Epidermal melanocyte (primary cell): ENCODE data around the gene KAT2B.

ENCODE experiments used
- DNase-seq: peaks from one replicate; pipeline ENCODE4 v3.0.0; 2011; ENCODE audit warnings: low spot score; ENCODE audit not compliant: insufficient read length

The KAT2B gene

DNA sequence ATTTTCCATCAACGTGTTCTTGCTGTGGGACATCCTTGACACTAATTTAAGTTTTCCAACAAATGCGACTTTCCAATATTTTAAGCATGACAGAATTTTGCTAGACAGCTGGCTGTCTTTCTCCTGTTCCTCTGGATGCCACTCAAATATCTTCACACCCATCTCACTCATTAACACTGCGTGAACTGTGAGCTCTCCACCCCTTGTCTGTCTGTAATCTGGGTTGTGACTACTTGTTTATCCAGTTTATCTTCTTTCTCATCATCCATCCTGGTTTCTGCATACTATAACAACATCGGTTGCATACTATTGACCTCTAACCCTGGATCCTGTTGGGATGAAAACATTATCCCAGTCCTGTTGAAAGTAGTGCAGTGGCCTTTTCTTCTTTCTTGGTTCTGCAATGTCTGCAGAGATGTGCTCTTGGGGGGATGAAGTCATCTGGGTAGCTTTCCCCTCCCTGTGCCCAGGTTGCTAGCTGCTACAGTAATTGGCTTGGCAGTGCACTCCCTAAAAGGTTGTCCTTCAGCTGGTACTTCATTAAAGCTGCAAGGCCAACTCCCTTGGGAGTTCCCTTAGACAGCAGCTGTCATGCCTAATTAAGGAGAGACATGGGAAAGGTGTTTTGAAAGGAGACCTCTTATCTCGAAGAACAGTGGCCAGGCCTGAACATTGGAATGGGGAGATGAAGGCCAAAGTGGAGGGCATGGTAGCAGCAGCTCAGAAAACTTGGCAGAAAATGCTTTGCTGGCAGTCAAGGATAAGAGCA is 24.7 kb downstream of the KAT2B start:
- DNase-seq, result no peak

DNA sequence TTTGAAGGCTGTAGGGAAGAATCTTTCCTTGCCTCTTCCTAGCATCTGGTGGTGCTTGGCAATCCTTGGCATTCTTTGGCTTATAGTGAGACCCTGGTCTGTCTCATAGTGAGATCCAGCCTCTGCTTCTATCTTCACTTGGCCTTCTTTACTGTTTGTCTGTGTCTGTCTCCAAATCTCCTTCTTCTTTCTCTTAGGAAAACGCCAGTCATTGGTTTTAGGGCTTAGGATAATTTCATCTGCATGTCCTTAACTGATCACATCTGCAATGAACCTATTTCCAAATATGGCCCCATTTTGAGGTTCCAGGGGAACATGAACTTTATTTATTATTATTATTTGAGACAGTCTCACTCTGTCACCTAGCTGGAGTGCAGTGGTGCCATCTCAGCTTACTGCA is 25.8 kb downstream of the KAT2B start:
- no peak for DNase-seq

DNA sequence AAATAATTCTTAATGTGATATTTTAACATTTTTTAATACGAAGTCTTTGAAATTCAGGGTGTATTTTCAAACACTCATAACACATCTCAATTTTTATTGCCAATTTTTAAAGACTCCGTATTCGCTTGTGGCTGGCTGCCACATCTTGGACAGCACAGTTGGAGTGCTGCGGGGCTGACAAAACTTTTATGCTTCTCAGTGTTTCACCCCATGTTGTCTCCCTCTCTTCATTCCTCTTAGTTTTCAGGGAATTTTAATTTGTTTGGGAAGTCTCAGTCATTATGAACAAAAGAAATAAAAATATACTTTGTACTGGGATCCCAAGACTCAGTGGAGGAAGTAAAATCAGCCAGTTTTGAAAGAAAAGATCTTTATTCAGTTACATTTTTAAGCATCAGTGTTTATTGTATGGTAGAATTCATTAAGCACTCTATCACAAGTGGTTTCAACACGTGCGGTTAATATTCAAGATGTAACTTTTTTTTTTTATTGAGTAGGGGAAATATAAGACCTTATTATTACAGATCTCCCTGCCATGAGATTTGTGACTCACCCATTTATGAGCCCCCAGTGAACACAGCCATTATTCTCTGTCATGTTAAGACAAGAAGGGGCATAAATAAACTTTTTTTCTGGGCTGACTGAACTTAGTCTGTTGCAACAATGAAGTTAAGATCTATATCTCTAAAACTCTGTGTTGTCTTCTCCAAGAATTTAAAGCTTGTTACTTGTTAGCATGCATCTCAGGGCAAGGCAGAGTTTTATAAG is 26.8 kb downstream of the KAT2B start:
- DNase-seq, result peak; percentile 20

DNA sequence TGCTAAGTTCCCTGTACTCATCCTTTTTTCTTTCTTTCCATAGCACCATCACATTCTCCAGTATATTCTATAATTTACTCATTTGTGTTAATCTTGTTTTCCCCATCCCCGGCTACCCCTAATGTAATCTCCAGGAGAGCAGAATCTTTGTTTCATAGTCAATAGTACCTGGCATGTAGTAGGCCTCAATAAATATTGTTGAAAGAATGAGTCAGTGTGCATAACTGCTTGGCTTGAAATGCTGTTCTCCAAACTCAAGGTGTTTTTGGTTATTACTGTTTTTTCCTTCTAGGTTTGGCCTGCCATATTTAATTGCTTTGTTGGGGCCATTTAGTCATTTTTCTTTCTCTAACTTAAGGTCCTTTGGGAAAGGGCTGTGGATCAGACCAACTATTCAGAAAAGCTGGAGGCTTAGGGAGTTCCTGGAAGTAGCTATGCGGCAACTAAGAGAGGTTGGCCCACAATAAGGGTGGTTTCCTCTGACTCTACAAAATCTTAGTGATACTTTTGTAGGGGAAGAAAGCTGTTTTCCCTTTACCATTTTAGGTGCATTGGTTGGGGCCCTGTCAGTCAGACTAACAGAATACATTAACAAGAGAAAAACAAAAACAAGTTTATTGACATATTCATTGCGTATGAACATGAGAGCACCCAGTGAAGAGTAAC is 28.4 kb downstream of the KAT2B start:
- DNase-seq, result no peak

DNA sequence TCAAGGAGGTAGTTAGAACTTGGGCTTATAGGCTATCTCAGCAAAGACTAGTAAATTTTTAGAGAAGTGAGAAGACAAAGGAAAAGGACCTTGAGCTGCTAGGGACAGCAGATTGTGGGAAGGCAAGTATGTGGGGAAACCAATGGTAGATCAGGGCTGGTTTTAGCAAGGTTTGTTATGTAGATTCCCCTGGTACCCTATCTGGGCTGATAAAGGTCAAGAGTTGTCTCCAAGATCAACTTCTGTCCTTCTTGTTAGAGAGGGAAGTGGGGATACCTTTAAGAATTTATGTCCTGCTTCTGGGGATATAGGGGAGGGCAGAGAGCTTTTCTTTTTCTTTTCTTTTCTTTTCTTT is 28.9 kb downstream of the KAT2B start:
- no peak for DNase-seq

DNA sequence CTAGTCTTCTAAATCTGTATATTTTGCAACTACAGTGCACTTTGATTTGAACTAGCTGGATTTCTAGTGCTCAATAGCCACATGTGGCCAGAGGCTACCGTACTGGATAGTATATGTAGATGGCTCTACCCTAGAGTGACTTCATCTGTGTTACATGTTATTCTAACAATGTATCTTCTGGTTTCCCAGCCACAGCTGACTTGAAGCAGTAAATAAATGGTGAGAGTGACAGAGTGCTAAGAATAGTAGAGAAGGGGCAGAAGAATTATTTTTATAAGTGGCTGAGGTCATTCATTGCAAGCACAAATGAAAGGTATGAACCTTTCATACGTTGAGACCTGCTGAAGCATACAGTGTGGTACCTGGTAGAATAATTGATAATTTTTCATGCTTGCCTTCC is 30.9 kb downstream of the KAT2B start:
- DNase-seq, result no peak

DNA sequence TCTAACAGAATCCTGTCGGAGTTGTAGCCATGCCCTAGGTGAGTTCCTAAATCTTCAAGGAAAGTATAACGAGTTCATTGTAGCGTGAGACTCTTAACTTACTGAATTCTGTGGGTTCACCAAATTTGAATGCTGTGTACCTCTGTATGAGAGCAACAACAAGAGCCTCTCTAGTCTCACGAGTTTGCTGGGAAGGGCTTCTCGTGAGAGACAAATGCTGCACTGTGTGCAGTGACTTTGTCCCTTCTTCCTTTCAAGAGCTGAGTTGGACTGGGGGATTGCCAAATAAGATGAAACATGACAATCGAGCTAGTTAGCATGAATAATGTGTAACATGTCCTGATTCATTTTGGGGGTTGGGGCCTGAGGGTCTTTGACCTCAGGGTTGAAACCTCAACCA is 32.2 kb downstream of the KAT2B start:
- DNase-seq, result no peak

DNA sequence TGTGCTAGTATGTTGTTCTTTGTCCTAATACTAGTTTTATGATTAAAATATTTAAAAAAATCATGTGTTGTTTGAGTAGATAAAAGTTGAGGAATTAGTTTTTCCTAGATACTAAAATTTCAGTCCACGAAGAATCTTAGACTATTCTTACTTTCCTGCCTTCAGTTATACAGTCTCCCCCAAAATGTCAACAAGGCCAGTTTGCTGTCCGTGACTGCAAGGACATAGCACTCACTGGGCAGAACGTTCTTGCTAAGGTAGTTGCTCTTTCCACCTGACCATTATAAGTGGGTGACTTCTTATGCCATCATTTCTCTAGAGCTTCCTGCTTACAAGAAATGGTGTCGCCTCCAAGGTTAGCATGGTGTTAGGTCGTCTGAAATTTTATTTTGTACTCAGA is 32.8 kb downstream of the KAT2B start:
- no peak for DNase-seq

DNA sequence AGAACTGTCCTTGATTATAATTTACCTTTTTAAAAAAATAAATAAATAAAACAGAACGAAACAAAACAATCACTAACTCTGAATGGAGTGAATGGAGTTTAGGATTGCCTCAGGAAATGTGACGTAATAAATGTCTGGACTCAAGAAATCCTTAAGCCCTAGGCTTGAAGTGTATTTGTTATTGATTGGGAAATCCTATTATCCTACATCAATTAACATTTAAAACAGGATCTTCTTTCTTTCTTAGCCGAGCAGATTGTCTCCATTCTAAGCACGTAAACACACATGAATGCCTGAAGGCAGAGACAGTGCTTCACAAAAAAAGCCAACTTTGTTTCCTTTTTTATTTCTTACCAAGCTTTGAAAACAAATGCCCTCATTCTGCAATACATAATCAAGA is 33.4 kb downstream of the KAT2B start:
- DNase-seq, result peak; percentile 26

DNA sequence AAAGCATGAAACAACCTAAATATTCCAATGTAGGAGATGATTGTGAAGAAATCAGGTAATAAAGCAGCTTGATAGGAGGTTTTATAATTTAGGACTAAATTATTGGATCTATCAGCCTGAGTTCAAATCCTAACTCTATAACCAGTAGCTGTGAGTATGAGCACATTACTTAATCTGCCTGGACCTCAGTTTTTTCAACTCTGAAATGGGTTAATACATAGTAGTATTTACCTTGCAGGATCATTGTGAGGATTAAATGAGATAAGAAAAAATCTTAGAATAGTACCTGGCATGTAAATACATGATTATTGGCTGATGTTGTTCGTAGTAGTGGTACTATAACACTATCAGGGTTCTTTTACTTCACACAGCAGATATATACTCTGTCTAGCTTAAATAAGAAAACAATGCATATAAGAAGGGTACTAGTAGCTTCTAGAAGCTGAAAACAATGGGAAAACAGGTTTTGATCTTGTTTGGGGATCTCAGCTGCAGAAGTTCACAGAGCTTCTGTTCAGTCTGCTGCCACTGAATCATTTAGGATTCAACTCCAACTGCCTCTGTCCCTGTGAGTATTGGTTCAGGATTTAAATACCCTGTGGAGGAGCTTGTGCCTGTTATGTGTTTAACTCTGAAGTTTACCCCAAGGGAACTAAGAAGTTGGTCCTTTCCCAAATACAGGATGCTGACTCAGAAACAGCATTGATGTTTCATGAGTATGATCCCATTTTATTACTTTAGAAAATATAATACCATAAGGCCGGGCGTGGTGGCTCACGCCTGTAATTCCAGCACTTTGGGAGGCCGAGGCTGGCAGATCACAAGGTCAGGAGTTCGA is 34.2 kb downstream of the KAT2B start:
- DNase-seq, result no peak

DNA sequence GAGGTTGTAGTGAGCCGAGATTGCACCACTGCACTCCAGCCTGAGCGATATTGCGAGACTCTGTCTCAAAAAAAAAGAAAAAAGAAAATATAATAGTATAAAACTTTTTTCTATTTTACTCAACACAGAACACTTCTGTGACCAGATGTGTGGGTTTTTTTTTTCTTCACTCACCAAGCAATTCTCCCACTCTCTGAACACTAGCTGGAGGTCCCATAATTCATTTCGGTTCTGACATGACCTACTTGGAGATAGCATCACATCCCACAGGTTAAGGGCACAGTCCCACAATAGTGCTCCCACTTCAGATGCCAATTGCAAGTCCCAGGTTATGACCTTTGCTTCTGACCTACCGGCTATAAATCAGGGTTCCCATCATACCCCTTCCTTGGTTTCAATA is 35.0 kb downstream of the KAT2B start:
- DNase-seq, result no peak

DNA sequence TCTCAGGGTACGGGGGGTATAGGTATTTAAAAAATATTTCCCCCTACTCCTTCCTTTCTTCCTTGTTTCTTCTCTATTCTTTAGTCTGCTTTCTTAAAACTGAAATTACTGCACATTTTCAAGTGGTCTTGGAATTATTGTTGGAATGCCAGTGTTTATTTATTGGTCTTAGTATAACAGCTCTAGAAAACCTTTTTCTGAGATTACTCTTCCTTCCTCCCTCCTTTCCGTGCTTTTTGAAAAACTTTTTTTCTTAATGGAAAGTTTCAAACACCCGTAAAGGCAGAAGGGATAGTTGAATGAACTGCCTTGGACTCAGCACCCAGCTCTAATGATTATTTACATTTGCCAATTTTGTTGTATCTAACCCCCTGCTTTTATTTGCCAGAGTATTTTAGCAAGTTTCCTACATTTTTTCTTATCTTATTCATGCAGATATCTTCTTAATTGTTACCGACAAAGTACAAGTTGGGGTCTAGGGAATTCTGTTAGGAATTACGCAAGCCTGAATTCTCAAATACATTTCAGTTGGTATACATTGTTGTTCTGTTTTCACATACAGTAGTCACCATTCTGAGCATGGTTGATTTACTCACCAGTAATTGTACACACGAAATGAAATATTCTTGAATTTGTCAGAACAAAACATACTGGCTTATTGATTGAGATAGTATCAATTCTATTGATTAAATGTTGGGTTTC is 36.2 kb downstream of the KAT2B start:
- no peak for DNase-seq

DNA sequence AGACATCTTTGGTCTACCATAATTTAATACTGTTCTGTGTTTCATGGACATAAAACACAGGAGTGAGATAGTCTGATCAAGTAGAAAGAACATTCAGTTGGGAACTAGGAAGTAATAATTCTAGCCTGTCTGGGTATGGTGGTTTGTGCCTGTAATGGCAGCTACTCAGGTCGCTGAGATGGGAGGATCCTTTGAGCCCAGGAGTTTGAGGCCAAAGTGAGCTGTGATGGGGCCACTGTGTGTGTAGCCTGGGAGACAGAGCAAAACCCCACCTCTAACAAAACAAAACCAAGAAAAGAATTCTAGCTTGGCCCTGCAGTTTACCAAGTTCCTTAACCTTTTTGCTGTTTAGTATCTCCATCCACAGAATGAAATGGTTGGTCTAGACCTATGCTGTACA is 36.8 kb downstream of the KAT2B start:
- no peak for DNase-seq

DNA sequence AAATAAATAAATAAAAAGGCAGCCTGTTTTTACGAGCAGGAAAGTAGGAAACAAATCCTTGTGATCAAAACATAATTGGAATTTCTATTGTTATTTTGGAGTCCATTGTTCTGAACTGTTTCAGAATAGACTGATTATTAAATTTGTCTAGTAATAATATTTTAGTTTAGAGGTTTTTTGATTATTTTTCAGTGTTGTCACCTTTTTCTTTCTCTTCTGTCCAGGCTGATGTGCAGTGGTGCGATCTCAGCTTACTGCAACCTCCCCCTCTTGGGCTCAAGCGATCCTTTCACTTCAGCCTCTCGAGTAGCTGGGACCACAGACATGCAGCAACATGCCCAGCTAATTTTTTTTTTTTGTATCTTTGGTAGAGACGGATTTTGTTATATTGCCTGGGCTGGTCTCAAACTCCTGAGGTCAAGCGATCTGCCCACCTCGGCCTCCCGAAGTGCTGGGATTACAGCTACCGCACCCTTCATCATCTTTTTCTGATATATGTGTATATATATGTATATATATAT is 38.0 kb downstream of the KAT2B start:
- no peak for DNase-seq

DNA sequence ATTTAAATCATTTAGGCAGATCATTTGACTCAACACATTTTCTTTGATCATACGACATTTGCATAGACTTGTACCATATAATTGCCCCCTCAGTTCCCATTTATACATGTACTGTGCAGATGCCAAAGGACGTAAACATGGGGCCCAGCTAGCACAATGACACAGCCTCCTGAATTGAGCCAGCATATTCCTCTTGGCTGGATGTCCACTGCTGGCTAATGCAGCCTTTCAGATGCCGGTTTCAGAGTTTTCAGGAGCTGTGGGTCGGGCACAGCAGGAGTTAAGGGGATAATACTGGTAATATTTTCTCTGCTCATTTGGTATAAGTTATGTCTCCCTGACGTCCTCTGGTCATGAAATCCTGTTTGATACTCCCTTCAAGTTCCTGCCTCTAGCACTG is 39.4 kb downstream of the KAT2B start:
- no peak for DNase-seq

DNA sequence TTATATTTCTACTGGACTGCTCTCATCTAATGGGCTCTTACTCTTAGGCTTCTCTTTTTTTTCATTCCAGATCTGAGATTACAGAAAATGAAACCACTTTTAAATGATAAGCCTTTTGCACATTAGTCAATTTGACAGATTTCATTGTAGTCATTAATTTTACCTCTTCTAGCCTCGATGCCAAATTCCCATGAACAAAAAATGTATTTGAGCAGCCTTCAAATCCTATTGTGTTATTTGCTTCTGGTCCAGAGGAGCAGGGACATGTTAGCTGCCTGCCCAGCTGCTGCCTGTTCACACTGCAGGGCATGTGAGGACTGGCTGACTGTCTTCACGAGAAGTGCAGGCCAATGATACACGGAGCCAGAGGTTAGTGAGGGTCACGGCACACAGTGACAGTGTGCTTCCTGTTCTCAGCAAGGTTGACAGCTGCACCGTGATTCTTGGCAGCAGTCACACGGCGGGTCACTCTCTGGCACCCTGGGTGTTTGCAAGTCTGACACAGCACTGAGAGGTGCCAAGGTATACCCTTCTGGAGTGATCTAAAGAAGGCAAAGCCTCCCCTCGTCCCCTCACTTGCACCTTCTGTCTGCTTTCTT is 40.8 kb downstream of the KAT2B start:
- DNase-seq, result no peak

DNA sequence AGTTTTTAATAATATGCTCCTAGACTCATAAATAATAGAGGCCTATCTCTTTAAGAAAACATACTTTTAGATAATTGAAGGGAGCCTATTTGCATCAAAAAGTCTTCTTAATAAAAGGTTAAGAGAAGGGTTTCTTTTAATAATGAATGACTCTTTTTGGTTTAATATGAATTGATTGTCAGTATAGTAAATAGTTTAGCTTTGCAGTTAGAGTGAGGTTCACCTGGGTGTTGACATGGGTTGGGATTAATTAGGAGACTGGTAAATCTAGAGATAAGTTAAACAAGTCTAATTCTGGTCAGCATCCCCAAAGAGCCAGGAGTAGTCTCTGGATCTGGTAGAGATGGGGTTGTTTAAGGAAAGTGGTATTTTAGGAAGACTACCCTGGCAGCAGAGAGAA is 43.0 kb downstream of the KAT2B start:
- DNase-seq, result no peak

DNA sequence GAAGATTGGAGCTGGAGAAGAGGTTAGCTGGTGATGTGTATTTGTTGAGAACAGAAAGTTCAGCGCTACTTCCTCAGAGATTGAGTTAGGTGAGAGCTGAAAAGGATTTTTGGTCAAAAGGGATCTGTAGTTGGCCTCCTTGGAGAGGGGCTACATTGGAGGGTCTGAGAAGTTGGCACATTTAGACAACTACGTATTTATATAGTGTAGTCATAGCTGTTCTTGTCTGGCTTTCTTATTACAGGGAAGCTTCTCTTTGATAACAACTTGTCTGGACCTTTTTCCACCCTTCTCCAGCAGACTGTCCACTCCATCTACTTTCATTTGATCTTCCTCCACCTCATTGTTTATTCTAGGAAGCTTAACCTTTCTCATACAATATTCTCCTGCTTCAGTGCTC is 43.7 kb downstream of the KAT2B start:
- no peak for DNase-seq

DNA sequence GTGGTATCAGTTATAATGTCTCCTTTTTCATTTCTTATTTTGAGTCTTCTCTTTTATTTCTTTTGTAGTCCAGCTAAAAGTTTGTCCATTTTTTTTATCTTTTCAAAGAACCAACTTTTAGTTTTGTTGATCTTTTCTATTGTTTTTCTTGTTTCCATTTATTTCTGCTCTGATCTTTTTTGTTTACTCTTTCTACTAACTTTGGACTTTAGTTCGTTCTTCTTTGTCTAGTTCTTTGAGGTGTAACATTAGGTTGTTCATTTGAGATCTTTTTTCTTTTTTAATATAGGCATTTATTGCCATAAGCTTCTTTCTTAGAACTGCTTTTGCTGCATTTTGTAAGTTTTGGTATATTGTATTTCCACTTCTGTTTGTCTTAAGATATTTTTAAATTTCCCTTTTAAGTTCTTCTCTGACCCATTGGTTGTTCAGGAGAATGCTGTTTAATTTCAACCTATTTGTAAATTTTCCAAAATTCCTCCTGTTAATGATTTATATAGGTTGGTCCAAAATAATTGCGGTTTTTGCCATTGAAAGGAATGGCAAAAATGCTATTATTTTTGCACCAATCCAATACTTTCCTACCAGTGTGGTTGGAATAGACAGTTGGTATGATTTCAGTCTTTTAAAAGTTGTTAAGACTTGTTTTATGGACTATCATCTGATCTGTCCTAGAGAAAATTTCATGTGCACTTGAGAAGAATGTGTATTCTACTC is 51.2 kb downstream of the KAT2B start:
- no peak for DNase-seq

DNA sequence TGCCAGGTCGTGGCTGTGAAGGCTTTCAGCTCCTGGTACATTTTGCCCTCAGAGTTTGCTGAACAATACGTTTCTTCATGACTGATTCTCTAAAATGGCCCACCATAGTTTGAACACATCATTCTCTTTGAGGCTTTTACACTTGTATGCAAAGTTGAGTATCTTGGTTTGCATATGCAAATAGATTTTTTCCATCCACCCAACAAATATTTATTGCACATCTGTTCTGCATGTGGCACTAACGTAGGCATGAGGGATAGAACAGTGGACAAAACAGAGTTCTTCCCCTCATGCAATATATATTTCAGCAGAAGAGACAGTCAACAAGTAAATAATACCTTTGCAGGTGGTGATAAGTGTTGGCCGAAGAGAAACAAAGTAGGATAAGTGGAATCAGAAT is 55.2 kb downstream of the KAT2B start:
- no peak for DNase-seq
